Inferior parietal cortex (tissue), 1 donor: Measurements from ENCODE around the gene MRPS18A.
"Not testable (repeated sequence)": the region's sequence is repeated elsewhere in the genome, so short reads cannot be mapped to it uniquely, and the experiment has no call there.

Experiments used
- DNase-seq: peaks from one replicate; pipeline ENCODE4 v3.0.0-alpha.2; 2016; ENCODE audit errors: extremely low spot score

MRPS18A gene

GRCh38 chr6:43635387-43636307 lies 51.9 kb downstream of the MRPS18A start, which contains the start of gene MAD2L1BP:
Gene MAD2L1BP (plus strand): TSS chr6:43635840. CDS start chr6:43635876, 36 bp downstream.
- DNase-seq: peak; percentile 93

GRCh38 chr6:43634702-43635303 lies 52.8 kb downstream of the MRPS18A start:
- DNase-seq: no peak

GRCh38 chr6:43633002-43633401 lies 54.6 kb downstream of the MRPS18A start:
- not testable (repeated sequence) for DNase-seq

GRCh38 chr6:43630980-43631619 lies 56.5 kb downstream of the MRPS18A start:
- peak; percentile 47 for DNase-seq

- peak; percentile 95 for DNase-seq
These were observed 57.9 kb downstream of the MRPS18A start for GRCh38 chr6:43629505-43630300.

DNA sequence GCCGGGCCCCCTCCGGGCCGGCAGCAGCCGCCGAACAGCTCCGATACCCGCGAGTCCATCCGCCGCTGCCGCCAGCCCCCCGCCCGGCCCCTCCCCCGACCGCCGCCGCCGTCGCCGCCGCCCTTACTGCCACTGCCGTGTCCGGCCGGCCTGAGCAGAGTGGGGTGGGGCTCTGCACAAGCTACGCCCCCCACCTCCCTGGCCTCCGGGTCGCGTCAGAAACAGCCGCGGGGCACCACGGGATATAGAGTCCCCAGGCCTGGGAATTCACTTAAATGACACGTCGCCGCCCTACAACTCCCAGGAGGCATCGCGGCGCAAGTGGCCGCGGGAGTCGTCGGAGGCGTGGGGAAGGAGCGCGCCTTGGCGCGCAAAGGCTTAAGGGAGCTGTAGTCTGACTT lies 58.5 kb downstream of the MRPS18A start, which contains the start of gene GTPBP2:
GTPBP2 (minus strand) TSS at position 161 of the 401 bp plus-strand sequence; CDS start at position 59, 102 bp downstream.
- DNase-seq: peak; percentile 99

DNA sequence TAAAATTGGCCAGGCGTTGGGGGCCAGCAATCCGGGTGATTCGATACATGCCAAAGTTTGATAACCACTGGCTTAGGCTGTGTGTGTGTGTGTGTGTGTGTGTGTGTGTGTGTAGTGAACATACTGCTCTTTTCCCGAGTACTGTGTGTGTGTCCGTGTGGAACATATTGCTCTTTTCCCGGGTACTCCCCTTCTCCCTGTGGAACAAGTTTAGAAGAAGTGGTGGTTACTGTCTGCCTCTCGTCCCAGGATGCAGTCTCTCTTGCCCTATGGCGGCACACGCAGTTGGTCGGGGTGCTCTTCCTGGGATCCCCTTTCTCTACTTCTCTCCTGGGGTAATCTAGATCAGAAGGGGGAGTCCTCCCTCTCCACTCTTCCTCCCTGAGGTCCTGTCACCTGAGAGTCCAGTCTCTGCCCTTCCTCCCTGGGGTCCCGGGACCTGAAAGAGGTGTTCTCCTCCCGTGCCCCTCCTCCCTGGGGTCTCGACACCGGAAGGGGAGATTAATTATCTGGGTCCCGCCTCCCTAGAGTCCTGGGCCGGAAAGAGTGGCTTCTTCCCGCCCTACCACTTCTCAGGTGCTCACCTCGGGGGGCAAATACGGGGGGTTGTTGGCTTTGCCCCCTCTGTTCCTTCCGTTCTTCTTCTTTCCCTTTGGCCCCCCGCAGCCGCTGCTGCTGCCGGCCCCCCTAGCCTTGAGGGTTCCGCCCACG lies 59.0 kb downstream of the MRPS18A start:
- no peak for DNase-seq

DNA sequence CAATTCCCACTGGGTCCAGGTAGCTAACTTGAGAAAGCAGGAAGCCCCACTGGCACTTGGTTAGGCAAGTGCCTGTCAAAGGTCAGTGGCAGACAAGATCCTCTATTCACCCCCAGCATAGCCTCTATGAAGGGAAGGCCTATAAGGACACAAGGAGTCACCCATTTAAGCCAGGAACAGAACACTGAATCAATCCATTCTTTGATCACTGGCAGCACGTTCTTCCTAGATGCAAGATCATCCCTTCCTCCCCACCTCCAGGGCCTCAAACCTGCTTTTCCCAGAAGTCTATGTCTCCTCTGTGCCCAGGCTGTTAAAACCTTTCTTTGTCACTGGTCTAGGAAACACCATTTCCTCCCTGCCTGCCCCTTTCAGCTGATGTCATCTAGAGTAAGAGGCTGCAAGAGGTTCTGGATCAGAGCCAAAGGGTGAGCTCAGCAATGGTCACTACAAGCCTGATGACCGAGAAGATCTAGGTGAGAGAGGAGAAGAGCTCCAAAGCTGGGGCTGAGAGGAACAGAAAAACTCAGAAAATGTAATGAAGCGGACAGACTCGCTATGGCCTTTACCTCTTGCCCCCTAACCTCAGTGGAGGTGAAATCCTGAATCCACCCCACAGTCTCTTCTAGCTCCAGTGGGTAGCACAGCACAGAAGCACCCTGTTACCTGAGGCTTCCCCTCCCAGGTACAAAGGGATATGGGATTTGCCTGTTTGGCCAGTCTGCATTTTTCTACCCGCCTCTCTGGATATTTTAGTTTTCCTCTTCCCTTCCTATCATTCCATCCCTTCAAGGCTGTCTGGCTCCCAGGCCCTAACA lies 60.4 kb downstream of the MRPS18A start:
- peak; percentile 65 for DNase-seq

DNA sequence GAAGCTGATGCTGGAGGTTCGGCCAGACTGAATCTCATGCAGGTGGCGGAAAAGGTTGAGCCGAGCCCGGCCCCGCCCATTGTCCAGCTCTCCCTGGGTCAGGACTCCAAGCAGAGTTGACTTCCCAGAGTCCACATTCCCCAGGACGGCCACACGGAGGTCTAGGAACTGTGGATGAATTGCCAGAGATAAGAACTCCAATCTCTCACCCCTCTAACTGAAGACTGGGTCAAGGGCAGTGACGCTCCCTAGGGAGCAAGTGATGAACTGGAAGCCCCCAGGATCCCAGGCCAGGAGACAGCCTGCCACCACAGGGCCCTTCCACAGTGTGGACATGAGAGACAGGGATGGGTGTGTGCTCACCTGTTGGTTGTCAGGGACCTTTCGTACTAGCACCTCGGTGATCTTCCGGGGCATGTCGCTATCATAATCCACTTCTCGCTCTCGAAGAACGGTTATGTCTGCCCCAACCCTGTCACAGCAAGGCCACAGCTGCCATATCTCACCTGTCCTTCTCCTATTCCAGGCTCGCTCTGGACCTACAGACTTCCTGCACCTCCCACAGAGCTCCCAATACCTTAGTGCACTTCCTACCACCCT lies 62.1 kb downstream of the MRPS18A start:
- DNase-seq: no peak

GRCh38 chr6:43624786-43625288 lies 62.8 kb downstream of the MRPS18A start:
- no peak for DNase-seq

- no peak for DNase-seq
These were observed 63.5 kb downstream of the MRPS18A start for GRCh38 chr6:43623880-43624785.

- no peak for DNase-seq
These were observed 65.0 kb downstream of the MRPS18A start for GRCh38 chr6:43622541-43622940.

DNA sequence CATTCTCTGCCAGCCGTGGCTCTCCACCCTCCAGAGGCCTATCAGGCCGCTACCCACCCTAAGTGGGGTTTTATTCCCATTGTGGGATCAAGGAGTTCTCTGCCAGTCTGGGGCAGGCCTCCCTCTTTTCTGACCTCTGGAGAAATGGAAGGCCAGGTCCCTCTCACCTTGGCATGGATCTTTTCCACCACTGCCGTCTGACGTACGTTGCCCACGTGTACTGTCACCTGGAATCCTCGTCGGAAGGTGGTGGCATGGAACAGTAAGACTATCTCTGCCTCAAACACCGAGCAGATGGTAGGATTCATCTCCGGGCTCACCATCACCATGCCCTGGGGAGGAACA lies 65.8 kb downstream of the MRPS18A start:
- no peak for DNase-seq
